NCI-H345 (cell line): ENCODE data around the gene GRAMD2A.

Source experiments
- DNase-seq: peaks from one replicate; lab custom pipeline; 2025; lab: John Stamatoyannopoulos, UW

GRAMD2A gene

GRCh38 chr15:72197460-72198355 lies at the start of gene GRAMD2A:
Gene GRAMD2A (minus strand): TSS chr15:72197787.
- DNase-seq, result no peak

- no peak for DNase-seq
Observed at GRCh38 chr15:72242775-72243370, 45.3 kb upstream of the GRAMD2A start.

- DNase-seq, result no peak
Observed at GRCh38 chr15:72239652-72240051, 42.1 kb upstream of the GRAMD2A start.

GRCh38 chr15:72238586-72238985 lies 41.0 kb upstream of the GRAMD2A start:
- no peak for DNase-seq

- DNase-seq, result no peak
Observed at GRCh38 chr15:72237853-72238224, 40.3 kb upstream of the GRAMD2A start.

- DNase-seq, result no peak
Observed at GRCh38 chr15:72237029-72237852, 39.7 kb upstream of the GRAMD2A start.

- DNase-seq, result no peak
Observed at GRCh38 chr15:72236381-72237003, 38.9 kb upstream of the GRAMD2A start.

GRCh38 chr15:72235298-72235697 lies 37.7 kb upstream of the GRAMD2A start:
- no peak for DNase-seq

GRCh38 chr15:72233769-72234168 lies 36.2 kb upstream of the GRAMD2A start:
- no peak for DNase-seq

GRCh38 chr15:72231833-72232478 lies 34.4 kb upstream of the GRAMD2A start:
- DNase-seq, result peak; percentile 5

- peak; percentile 97 for DNase-seq
Observed at GRCh38 chr15:72231066-72231832, 33.7 kb upstream of the GRAMD2A start, which contains the start of gene PKM. Gene PKM (minus strand): TSS chr15:72231190. CDS start chr15:72219097, 12,093 bp downstream.

GRCh38 chr15:72230197-72231065 lies 32.8 kb upstream of the GRAMD2A start:
- peak; percentile 80 for DNase-seq

- no peak for DNase-seq
Observed at GRCh38 chr15:72229947-72230196, 32.3 kb upstream of the GRAMD2A start.

GRCh38 chr15:72229076-72229946 lies 31.7 kb upstream of the GRAMD2A start:
- no peak for DNase-seq

GRCh38 chr15:72227720-72228119 lies 30.1 kb upstream of the GRAMD2A start:
- no peak for DNase-seq

GRCh38 chr15:72227192-72227586 lies 29.6 kb upstream of the GRAMD2A start:
- DNase-seq, result no peak

GRCh38 chr15:72223278-72223677 lies 25.7 kb upstream of the GRAMD2A start:
- DNase-seq, result no peak

- DNase-seq, result no peak
Observed at GRCh38 chr15:72222393-72222792, 24.8 kb upstream of the GRAMD2A start.

GRCh38 chr15:72220687-72221086 lies 23.1 kb upstream of the GRAMD2A start:
- no peak for DNase-seq
